Ishikawa (cell line): ENCODE data around the gene NTNG1.

ENCODE experiments used
- CEBPB ChIP-seq: IDR thresholded peaks from 2 replicates; pipeline ENCODE4 v1.6.1; 2012
- CREB1 ChIP-seq: IDR thresholded peaks from 2 replicates; pipeline ENCODE4 v1.6.1; 2012; ENCODE audit warnings: low read depth
- EGR1 ChIP-seq: IDR thresholded peaks from 2 replicates; pipeline ENCODE4 v1.6.1; 2012
- EP300 ChIP-seq: IDR thresholded peaks from 2 replicates; pipeline ENCODE4 v1.6.1; 2012; ENCODE audit warnings: borderline replicate concordance
- FOXM1 ChIP-seq: IDR thresholded peaks from 2 replicates; pipeline ENCODE4 v1.6.1; 2012; ENCODE audit warnings: low read depth, borderline replicate concordance
- MAX ChIP-seq: IDR thresholded peaks from 2 replicates; pipeline ENCODE4 v1.6.1; 2012
- RAD21 ChIP-seq: IDR thresholded peaks from 2 replicates; pipeline ENCODE4 v1.6.1; 2012; ENCODE audit warnings: low read depth
- REST ChIP-seq: IDR thresholded peaks from 2 replicates; pipeline ENCODE4 v1.6.1; 2012; ENCODE audit warnings: low read depth, mild to moderate bottlenecking
- TAF1 ChIP-seq: IDR thresholded peaks from 2 replicates; pipeline ENCODE4 v1.6.1; 2012; ENCODE audit warnings: low read depth, mild to moderate bottlenecking
- TEAD4 ChIP-seq: IDR thresholded peaks from 2 replicates; pipeline ENCODE4 v1.6.1; 2012
- USF1 ChIP-seq: IDR thresholded peaks from 2 replicates; pipeline ENCODE4 v1.6.1; 2012
- YY1 ChIP-seq: IDR thresholded peaks from 2 replicates; pipeline ENCODE4 v1.6.1; 2012; ENCODE audit warnings: low read depth
- ZBTB7A ChIP-seq: IDR thresholded peaks from 2 replicates; pipeline ENCODE4 v1.6.1; 2012; ENCODE audit warnings: low read depth

- TF ChIP-seq EGR1 (no peak), FOXM1 (no peak), CEBPB (no peak), EP300 (no peak), TAF1 (no peak), CREB1 (no peak), MAX (no peak), RAD21 (peak; percentile 50), TEAD4 (no peak), REST (no peak), USF1 (no peak), YY1 (no peak), ZBTB7A (no peak)
Observed at GRCh38 chr1:107153014-107153413, 12.2 kb downstream of the NTNG1 start.
